DMS79 (cell line): ENCODE data around the gene HNRNPCL2.
"Not testable (repeated sequence)": the region's sequence is repeated elsewhere in the genome, so short reads cannot be mapped to it uniquely, and the experiment has no call there.

Source experiments
- DNase-seq: peaks from one replicate; lab custom pipeline; 2025; lab: John Stamatoyannopoulos, UW

Gene HNRNPCL2

DNA sequence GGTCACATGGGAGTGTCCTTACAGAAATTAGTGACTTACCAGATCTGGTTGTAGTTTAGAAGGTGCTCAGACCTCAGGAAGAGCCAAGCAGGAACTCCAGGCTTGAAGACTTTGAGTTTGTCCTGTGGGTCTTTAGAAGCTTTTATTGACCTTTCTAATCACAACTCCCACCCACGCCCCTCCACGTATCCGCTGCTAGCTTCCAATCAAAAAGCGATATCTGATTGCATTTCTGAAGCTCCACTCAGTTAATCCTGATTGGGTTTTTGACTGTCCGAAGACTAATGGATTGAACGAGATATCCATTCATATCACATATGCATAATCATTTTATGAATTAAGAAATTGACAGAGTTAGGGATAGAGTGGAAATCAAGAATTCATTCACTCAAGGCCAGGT lies at the start of gene HNRNPCL2:
HNRNPCL2 (minus strand) TSS at position 101 of the 400 bp plus-strand sequence. CDS start 454 bp downstream, outside the sequence.
- not testable (repeated sequence) for DNase-seq

DNA sequence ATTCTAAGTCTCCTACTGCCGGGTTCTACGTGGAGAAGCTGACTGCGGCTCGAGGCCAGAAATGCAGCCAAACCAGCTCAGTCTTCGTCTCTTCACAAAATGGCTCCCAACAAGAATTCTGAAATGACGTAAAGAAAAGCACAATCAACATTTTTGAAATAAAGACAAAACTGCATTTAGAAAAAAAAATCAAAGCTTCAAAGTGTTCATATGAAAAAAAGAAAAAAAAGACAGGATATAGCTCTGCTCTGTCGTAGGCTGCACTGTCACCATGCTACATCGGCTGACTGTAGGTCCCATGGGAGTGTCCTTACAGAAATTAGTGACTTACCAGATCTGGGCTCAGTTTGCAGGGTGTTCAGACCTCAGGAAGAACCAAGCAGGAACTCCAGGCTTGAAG lies 48.9 kb upstream of the HNRNPCL2 start, which contains the start of gene HNRNPCL4:
HNRNPCL4 (minus strand) TSS at position 101 of the 400 bp plus-strand sequence. CDS start 164 bp downstream, outside the sequence.
- DNase-seq: not testable (repeated sequence)

DNA sequence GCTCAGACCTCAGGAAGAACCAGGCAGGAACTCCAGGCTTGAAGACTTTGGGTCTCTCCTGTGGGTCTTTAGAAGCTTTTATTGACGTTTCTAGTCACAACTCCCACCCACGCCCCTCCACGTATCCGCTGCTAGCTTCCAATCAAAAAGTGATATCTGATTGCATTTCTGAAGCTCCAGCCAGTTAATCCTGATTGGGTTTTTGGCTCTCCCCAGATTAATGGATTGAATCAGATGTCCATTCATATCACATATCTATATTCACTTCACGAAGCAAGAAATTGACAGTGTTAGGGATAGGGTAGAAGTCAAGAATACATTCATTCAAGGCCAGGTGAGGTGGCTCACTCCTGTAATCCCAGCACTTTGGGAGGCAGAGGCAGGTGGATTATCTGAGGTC lies 39.3 kb upstream of the HNRNPCL2 start, which contains the start of gene PRAMEF26:
PRAMEF26 (minus strand) TSS at position 101 of the 400 bp plus-strand sequence. CDS start 2,914 bp downstream, outside the sequence.
- not testable (repeated sequence) for DNase-seq

DNA sequence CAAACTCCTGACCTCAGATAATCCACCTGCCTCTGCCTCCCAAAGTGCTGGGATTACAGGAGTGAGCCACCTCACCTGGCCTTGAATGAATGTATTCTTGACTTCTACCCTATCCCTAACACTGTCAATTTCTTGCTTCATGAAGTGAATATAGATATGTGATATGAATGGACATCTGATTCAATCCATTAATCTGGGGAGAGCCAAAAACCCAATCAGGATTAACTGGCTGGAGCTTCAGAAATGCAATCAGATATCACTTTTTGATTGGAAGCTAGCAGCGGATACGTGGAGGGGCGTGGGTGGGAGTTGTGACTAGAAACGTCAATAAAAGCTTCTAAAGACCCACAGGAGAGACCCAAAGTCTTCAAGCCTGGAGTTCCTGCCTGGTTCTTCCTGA lies 46.2 kb downstream of the HNRNPCL2 start, which contains the start of gene PRAMEF25:
PRAMEF25 (plus strand) TSS at position 301 of the 400 bp plus-strand sequence. CDS start 2,920 bp downstream, outside the sequence.
- DNase-seq: not testable (repeated sequence)
